Fibroblast of mammary gland (primary cell): Measurements from ENCODE around the gene MIOS.
A peak's percentile ranks its signal among the peaks of the same experiment; 100 is the strongest.

Experiments
- DNase-seq: peaks from one replicate; pipeline ENCODE4 v3.0.0-alpha.2; 2010; ENCODE audit warnings: low read depth
- H3K4me3 ChIP-seq: 2 replicates; pipeline ENCODE4 v1.5.1; 2011; ENCODE audit warnings: low read depth, mild to moderate bottlenecking, low read length, moderate library complexity; ENCODE audit not compliant: control insufficient read depth
- TF ChIP-seq, protein P1 (sequence below): conservative IDR thresholded peaks from 2 replicates; pipeline ENCODE4 v1.5.1; 2011; ENCODE audit warnings: low read depth, low read length, inconsistent platforms; ENCODE audit not compliant: control insufficient read depth, insufficient read depth

The MIOS gene

DNA sequence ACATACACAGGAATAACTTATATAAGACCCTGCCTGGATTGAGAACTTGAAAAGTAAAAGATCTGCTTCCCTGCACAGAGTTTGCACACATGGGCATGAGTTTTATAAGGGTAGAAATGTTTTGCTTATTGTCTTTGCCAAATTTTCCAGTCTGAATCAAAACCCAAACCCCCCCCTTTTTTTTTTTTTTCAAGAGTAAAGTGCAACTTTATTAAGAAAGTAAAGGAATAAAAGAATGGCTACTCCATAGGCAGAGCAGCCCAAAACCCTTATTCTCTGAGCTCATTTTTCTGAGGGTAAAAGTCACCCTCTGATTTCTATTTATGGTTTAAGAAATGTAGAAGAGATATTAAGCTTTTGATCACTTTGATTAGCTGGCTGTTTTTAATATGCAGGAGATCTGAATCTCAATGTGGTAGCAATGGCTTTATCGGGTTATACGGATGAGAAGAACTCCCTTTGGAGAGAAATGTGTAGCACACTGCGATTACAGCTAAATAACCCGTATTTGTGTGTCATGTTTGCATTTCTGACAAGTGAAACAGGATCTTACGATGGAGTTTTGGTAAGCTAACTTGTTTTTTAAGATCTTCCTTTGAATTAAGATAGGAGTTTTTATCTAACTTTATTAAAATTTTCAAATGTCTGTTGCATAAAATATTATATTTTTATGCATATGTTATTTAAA, 18.7 kb downstream of the MIOS start:
- no peak for DNase-seq
- H3K4me3 ChIP-seq = no peak overlapping the region
- TF ChIP-seq, protein P1, sequence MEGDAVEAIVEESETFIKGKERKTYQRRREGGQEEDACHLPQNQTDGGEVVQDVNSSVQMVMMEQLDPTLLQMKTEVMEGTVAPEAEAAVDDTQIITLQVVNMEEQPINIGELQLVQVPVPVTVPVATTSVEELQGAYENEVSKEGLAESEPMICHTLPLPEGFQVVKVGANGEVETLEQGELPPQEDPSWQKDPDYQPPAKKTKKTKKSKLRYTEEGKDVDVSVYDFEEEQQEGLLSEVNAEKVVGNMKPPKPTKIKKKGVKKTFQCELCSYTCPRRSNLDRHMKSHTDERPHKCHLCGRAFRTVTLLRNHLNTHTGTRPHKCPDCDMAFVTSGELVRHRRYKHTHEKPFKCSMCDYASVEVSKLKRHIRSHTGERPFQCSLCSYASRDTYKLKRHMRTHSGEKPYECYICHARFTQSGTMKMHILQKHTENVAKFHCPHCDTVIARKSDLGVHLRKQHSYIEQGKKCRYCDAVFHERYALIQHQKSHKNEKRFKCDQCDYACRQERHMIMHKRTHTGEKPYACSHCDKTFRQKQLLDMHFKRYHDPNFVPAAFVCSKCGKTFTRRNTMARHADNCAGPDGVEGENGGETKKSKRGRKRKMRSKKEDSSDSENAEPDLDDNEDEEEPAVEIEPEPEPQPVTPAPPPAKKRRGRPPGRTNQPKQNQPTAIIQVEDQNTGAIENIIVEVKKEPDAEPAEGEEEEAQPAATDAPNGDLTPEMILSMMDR = no peak

DNA sequence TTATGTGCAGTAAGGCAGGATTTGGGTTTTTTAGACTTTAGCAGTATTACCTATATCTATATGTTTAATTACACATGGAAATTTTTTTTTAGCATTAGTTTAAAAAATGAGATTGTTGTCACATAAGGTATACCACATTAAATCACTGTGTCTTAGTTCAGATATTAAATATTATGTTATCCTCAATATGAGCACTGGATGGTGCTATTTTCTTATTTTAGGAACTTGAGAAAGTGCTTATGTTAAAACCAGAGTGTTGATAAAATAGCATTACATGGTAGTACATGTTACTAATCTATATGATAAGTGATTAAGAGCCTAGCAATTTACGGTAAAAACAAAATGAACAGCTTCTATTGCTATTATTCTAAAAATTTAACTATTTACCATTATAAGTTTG, 28.8 kb downstream of the MIOS start:
- H3K4me3 ChIP-seq = no peak overlapping the region
- DNase-seq = peak; percentile 26
- TF ChIP-seq, protein P1 = no peak

DNA sequence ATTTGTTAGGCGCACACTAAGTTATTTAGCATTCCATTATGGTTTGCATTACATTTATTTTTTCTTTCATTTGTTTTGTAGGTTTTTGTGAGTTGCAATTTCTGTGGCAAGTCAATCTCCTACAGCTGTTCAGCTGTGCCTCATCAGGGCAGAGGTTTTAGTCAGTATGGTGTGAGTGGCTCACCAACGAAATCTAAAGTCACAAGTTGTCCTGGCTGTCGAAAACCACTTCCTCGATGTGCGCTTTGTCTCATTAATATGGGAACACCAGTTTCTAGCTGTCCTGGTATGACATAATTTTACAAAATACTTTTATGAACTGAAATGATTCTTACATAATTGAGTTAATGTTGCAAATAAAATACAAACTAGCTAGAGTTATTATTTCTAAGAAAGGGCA, 29.5 kb downstream of the MIOS start:
- TF ChIP-seq, protein P1 = no peak
- DNase-seq = no peak

DNA sequence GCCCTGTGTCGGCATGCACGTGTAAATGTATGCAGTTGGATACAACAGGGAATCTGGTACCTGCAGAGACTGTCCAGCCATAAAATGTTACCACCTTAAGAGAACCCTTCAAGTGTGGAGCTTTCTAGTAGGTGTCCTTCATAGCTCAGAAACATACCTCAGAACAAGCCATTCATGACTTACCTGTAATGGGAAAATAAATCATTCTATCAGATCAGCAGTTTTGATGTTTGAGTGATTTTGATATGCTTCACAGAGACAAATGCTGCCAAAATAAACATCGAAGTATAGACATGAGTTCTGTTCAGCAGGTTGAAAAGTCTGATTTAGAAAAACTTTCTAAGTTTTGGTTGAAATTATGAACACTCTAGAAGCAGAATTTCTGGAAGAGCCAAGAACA, 40.3 kb downstream of the MIOS start:
- TF ChIP-seq, protein P1 = no peak
- no peak for DNase-seq
- no peak overlapping the region for H3K4me3 ChIP-seq

More for the DNA sequence above, 29.5 kb downstream of the MIOS start:
- H3K4me3 ChIP-seq = no peak overlapping the region

DNA sequence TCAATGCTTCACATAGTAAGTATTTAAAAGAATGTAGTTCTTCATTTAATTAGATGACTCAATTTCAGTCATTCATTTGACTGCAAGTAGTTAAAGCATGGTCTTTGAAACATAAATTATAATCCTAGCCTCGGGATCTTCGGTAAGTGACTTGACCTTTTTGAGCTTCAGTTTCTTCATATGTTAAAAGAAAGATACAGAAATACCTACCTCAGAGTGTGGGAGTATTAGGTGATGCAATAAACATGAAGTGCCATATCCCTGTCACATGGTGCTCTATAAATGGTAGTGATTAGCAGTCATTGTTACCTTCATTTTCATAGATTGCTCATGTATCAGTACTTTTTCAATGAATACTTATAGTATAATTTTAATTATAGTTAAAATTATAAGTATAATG, 42.6 kb downstream of the MIOS start:
- TF ChIP-seq, protein P1 = no peak
- DNase-seq = no peak

DNA sequence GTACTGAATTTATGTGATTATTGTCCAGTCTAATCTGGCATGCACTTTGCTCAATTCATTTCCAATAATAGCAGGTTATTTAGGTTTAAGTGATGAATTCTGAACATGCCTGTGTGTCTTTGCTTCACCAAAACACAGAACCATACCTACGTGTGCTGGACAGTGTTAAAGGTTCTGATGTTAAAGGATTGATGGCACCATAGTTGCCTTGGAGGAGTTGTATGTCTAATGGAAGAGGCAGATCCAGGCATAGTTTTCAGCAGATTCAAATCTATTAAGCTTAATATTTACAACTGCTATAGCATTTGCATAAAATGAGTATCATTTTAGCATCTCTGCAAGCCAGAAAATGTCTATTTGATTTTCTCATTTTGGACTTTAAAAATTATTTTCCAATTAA, 45.8 kb downstream of the MIOS start:
- TF ChIP-seq, protein P1 = no peak
- DNase-seq = no peak
- H3K4me3 ChIP-seq = no peak overlapping the region

More for the DNA sequence above, 42.6 kb downstream of the MIOS start:
- no peak overlapping the region for H3K4me3 ChIP-seq

DNA sequence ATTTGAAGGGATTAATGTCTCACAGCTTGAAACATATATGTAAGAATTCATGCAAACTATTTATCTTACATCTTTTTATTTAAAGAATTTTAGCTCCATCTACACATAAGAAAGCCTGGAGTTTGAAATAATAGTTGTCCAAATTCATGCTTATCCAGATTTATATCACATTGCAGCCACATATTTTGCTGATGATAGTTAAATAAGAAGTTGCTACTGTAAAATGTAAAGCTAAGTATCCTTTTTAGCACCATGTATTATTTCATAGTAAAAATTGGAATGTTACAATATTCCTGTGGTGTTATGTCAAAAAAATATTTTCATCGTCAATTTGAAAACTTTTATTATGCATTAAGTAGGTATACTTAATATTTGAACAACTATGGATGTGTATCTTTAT, 46.5 kb downstream of the MIOS start:
- TF ChIP-seq, protein P1 = no peak
- H3K4me3 ChIP-seq = no peak overlapping the region
- DNase-seq = no peak
